H9 (cell line): ENCODE measurements around the gene ZNF14. TPM values are rescaled to one million over a fixed set of nuclear protein-coding genes. Genes with fewer than 3 reads are reported as not detected.
"Not testable (repeated sequence)": the region's sequence is repeated elsewhere in the genome, so short reads cannot be mapped to it uniquely, and the experiment has no call there.

ENCODE experiments used
- DNase-seq: peaks from one replicate; pipeline ENCODE4 v3.0.0-alpha.2; 2017
- H2AFZ ChIP-seq: one replicate; pipeline ENCODE4 v1.6.1; 2013; ENCODE audit warnings: mild to moderate bottlenecking, low read length, control low read depth, moderate library complexity
- H2AK5ac ChIP-seq: 2 replicates; pipeline ENCODE4 v1.6.1; 2013; ENCODE audit warnings: low read length, control low read depth, mixed read lengths; ENCODE audit not compliant: insufficient read length
- H2BK120ac ChIP-seq: one replicate; pipeline ENCODE4 v1.6.1; 2013; ENCODE audit warnings: low read depth, mild to moderate bottlenecking, low read length, control low read depth, inconsistent platforms; ENCODE audit not compliant: poor library complexity, severe bottlenecking
- H2BK12ac ChIP-seq: 2 replicates; pipeline ENCODE4 v1.6.1; 2013; ENCODE audit warnings: low read length, control low read depth, mixed read lengths, low read depth; ENCODE audit not compliant: insufficient read length
- H2BK15ac ChIP-seq: 2 replicates; pipeline ENCODE4 v1.6.1; 2013; ENCODE audit warnings: low read depth, low read length, control low read depth
- H2BK20ac ChIP-seq: one replicate; pipeline ENCODE4 v1.6.1; 2013; ENCODE audit warnings: low read depth, mild to moderate bottlenecking, low read length, control low read depth, inconsistent platforms; ENCODE audit not compliant: poor library complexity, severe bottlenecking
- H2BK5ac ChIP-seq: 2 replicates; pipeline ENCODE4 v1.6.1; 2013; ENCODE audit warnings: low read length, control low read depth, mixed read lengths; ENCODE audit not compliant: insufficient read length
- H3K14ac ChIP-seq: 2 replicates; pipeline ENCODE4 v1.6.1; 2013; ENCODE audit warnings: low read length, control low read depth; ENCODE audit not compliant: insufficient read depth
- H3K18ac ChIP-seq: 2 replicates; pipeline ENCODE4 v1.6.1; 2013; ENCODE audit warnings: low read depth, mild to moderate bottlenecking, mixed read lengths, low read length, control low read depth; ENCODE audit not compliant: insufficient read length
- H3K23ac ChIP-seq: 2 replicates; pipeline ENCODE4 v1.6.1; 2013; ENCODE audit warnings: low read length, control low read depth, mixed read lengths, low read depth; ENCODE audit not compliant: insufficient read length
- H3K23me2 ChIP-seq: 2 replicates; pipeline ENCODE4 v1.6.1; 2013; ENCODE audit warnings: low read depth, mild to moderate bottlenecking, mixed read lengths, low read length, control low read depth; ENCODE audit not compliant: insufficient read length, poor library complexity, severe bottlenecking
- H3K27ac ChIP-seq: 2 replicates; pipeline ENCODE4 v1.5.1; 2013; ENCODE audit warnings: low read length, control low read depth, mixed read lengths, low read depth; ENCODE audit not compliant: insufficient read length
- H3K27me3 ChIP-seq: 2 replicates; pipeline ENCODE4 v1.6.1; 2013; ENCODE audit warnings: low read length, control low read depth, inconsistent platforms; ENCODE audit not compliant: insufficient read depth
- H3K4ac ChIP-seq: 2 replicates; pipeline ENCODE4 v1.6.1; 2013; ENCODE audit warnings: low read depth, mild to moderate bottlenecking, control low read depth, inconsistent platforms, low read length, moderate library complexity
- H3K4me1 ChIP-seq: 2 replicates; pipeline ENCODE4 v1.6.1; 2013; ENCODE audit warnings: low read length, control low read depth, inconsistent platforms; ENCODE audit not compliant: insufficient read depth
- H3K4me2 ChIP-seq: 2 replicates; pipeline ENCODE4 v1.6.1; 2013; ENCODE audit warnings: low read length, control low read depth, mixed read lengths; ENCODE audit not compliant: insufficient read length, insufficient read depth
- H3K56ac ChIP-seq: 2 replicates; pipeline ENCODE4 v1.6.1; 2013; ENCODE audit warnings: low read depth, mild to moderate bottlenecking, mixed read lengths, low read length, control low read depth; ENCODE audit not compliant: insufficient read length
- H3K79me1 ChIP-seq: 2 replicates; pipeline ENCODE4 v1.6.1; 2013; ENCODE audit warnings: low read depth, mild to moderate bottlenecking, moderate library complexity, low read length, control low read depth, inconsistent platforms; ENCODE audit not compliant: insufficient read depth, poor library complexity, severe bottlenecking
- H3K79me2 ChIP-seq: 2 replicates; pipeline ENCODE4 v1.6.1; 2013; ENCODE audit warnings: low read length, control low read depth, inconsistent platforms; ENCODE audit not compliant: insufficient read depth
- H3K9ac ChIP-seq: 2 replicates; pipeline ENCODE4 v1.6.1; 2013; ENCODE audit warnings: low read length, control low read depth, mixed read lengths; ENCODE audit not compliant: insufficient read length; ENCODE audit errors: extremely low read depth
- H3K9me3 ChIP-seq: one replicate; pipeline ENCODE4 v1.6.1; 2013; ENCODE audit warnings: low read depth, low read length, inconsistent platforms; ENCODE audit not compliant: control insufficient read depth
- H3T11ph ChIP-seq: one replicate; pipeline ENCODE4 v1.6.1; 2013; ENCODE audit warnings: mild to moderate bottlenecking, low read length, control low read depth, inconsistent platforms
- H4K20me1 ChIP-seq: one replicate; pipeline ENCODE4 v1.6.1; 2013; ENCODE audit not compliant: control insufficient read depth, insufficient read length, insufficient read depth
- H4K5ac ChIP-seq: 2 replicates; pipeline ENCODE4 v1.6.1; 2013; ENCODE audit warnings: low read depth, mild to moderate bottlenecking, mixed read lengths, low read length, control low read depth; ENCODE audit not compliant: insufficient read length
- H4K8ac ChIP-seq: replicated peaks from 2 replicates; pipeline ENCODE4 v1.6.1; 2013; ENCODE audit warnings: low read length, control low read depth, mixed read lengths, low read depth; ENCODE audit not compliant: insufficient read length
- H4K91ac ChIP-seq: 2 replicates; pipeline ENCODE4 v1.6.1; 2013; ENCODE audit warnings: low read depth, mild to moderate bottlenecking, moderate library complexity, mixed read lengths, low read length, control low read depth; ENCODE audit not compliant: insufficient read length
- H3K27ac Mint-ChIP-seq, 3 experiments: 2 replicates in 2 of 3; 3 replicates in 1 of 3; pipeline ENCODE4 v1.8.0; 2020 to 2021; ENCODE audit warnings: mixed read lengths in 3 of 3, mild to moderate bottlenecking in 1 of 3, moderate library complexity in 1 of 3
- H3K27me3 Mint-ChIP-seq: 2 replicates; pipeline ENCODE4 v1.8.0; 2021; ENCODE audit warnings: low read depth, mild to moderate bottlenecking, moderate library complexity, mixed read lengths
- H3K36me3 Mint-ChIP-seq, 3 experiments: 2 replicates in 2 of 3; 3 replicates in 1 of 3; pipeline ENCODE4 v1.8.0; 2020 to 2021; ENCODE audit warnings: low read depth in 3 of 3, mixed read lengths in 3 of 3; ENCODE audit not compliant: insufficient read depth in 1 of 3
- H3K4me1 Mint-ChIP-seq, 2 experiments: 2 replicates each; pipeline ENCODE4 v1.8.0; 2020; ENCODE audit warnings: mixed read lengths in 2 of 2
- H3K4me3 Mint-ChIP-seq, 2 experiments: 2 replicates in 1 of 2; 3 replicates in 1 of 2; pipeline ENCODE4 v1.8.0; 2020 to 2021; ENCODE audit warnings: mild to moderate bottlenecking in 2 of 2, mixed read lengths in 2 of 2, moderate library complexity in 1 of 2
- H3K9me3 Mint-ChIP-seq, 2 experiments: 2 replicates in 1 of 2; 3 replicates in 1 of 2; pipeline ENCODE4 v1.8.0; 2020; ENCODE audit warnings: mild to moderate bottlenecking in 2 of 2, mixed read lengths in 2 of 2, moderate library complexity in 1 of 2
- CTCF ChIP-seq: fragments of 200-600 bp; sonication (generic); conservative IDR thresholded peaks from 3 replicates; pipeline ENCODE4 v1.8.0; 2021; ENCODE audit warnings: antibody characterized with exemption, mild to moderate bottlenecking
- WGBS: extraction: QIAGEN DNeasy Blood & Tissue Kit; methylation state at CpG from one replicate; pipeline ENCODE4 v1.1.7; 2013; ENCODE audit warnings: missing lambda C conversion rate, low lambda C conversion rate, mixed read lengths; ENCODE audit not compliant: insufficient read length; ENCODE audit errors: extremely low coverage; 5-methylcytosine and 5-hydroxymethylcytosine counted together
- total RNA-seq: library from RNA; stranded (reverse); gene quantifications from 2 replicates; pipeline ENCODE4 v1.2.1, GENCODE V29; 2021

The ZNF14 gene
- total RNA-seq, 1 experiment from 2014 or later, result 8.3 TPM

DNA sequence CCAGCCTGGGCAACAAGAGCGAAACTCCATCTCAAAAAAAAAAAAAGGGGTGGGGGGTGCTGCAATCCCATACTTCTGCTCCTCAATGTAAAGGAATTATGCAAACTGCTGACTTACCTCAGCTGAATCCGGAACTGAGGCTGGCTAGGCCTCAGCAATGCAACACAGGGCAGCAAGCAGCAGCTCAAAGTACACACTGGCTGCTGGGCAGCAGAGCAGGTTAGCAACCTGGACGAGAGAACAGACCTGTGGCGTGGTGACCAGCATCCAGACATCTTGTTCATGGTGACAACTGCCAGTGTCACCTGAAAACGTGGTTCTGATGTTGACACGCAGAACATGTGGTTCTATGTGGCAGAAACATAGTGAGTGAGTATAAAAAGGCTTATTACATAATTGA lies 28.1 kb downstream of the ZNF14 start:
- H3K27ac ChIP-seq, result no peak overlapping the region
- peaks cover 29% of the 10 kb centered on the region for H3K9me3 ChIP-seq
- no peaks in the 10 kb centered on the region for H3K27me3 ChIP-seq
- H2BK12ac ChIP-seq, result no peak overlapping the region
- H3K56ac ChIP-seq, result no peak overlapping the region
- no peak overlapping the region for H2BK15ac ChIP-seq
- no peaks in the 10 kb centered on the region for H3K79me2 ChIP-seq
- no peaks in the 10 kb centered on the region for H4K20me1 ChIP-seq
- no peak overlapping the region for H3K4me3 Mint-ChIP-seq
- no peak overlapping the region for H4K5ac ChIP-seq
- H2AFZ ChIP-seq, result no peak overlapping the region
- H3K9me3 Mint-ChIP-seq, result peaks cover 68 to 82% of the 10 kb centered on the region in 2 experiments
- no peak overlapping the region for H3K9ac ChIP-seq
- H3K23ac ChIP-seq, result no peak overlapping the region
- H3K14ac ChIP-seq, result no peak overlapping the region; the same call in 1 of the 2 replicates
- no peak overlapping the region for H3K4me2 ChIP-seq
- no peak overlapping the region for H2BK20ac ChIP-seq
- H3K18ac ChIP-seq, result no peak overlapping the region
- no peak overlapping the region for H3K4ac ChIP-seq
- H4K8ac ChIP-seq, result no peak overlapping the region
- H3K4me1 ChIP-seq, result no peaks in the 10 kb centered on the region
- no peaks in the 10 kb centered on the region for H3K4me1 Mint-ChIP-seq
- H4K91ac ChIP-seq, result no peak overlapping the region
- no CpG with 5 or more reads among the region's 6 CpGs for WGBS
- no peak for TF ChIP-seq CTCF
- peaks cover 3% of the 10 kb centered on the region for H3K27me3 Mint-ChIP-seq
- H2BK120ac ChIP-seq, result no peak overlapping the region
- H3K79me1 ChIP-seq, result no peaks in the 10 kb centered on the region
- H3K36me3 Mint-ChIP-seq, result peaks cover 58 to 65% (median 60%) of the 10 kb centered on the region in 3 experiments
- no peak overlapping the region for H2BK5ac ChIP-seq
- no peaks in the 10 kb centered on the region for H3K23me2 ChIP-seq
- H3K27ac Mint-ChIP-seq, result no peak overlapping the region
- no peak overlapping the region for H3T11ph ChIP-seq
- no peak overlapping the region for H2AK5ac ChIP-seq
- no peak for DNase-seq

DNA sequence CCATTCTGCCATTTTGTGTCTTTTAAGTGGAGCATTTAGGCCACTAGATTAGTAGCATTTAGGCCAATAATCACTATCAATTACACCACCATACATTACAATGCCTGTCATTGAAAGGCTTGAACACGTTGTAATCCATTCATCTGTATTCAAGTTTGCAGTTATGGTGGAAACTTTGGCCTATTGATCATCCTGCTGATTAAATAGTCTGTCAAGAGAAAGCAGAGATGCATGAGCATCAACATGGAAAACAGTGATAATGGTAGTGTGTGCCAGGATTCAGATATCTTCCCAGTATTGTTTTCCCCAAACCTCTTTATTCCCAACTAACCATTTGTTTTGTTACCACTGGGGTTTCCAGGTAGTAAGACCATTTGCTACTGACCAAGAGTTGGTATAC lies 32.4 kb downstream of the ZNF14 start:
- H2BK12ac ChIP-seq, H4K91ac ChIP-seq, H3K4me3 Mint-ChIP-seq, H3K27ac ChIP-seq, H2BK120ac ChIP-seq, H2AK5ac ChIP-seq, H4K8ac ChIP-seq, H3K79me1 ChIP-seq, H2BK15ac ChIP-seq, H3K9ac ChIP-seq, H3T11ph ChIP-seq, H3K56ac ChIP-seq, H3K27ac Mint-ChIP-seq, H3K4ac ChIP-seq, H4K20me1 ChIP-seq, DNase-seq, H3K23ac ChIP-seq, H3K4me1 Mint-ChIP-seq, H3K4me1 ChIP-seq, H3K27me3 Mint-ChIP-seq, H2AFZ ChIP-seq, H2BK20ac ChIP-seq, H3K79me2 ChIP-seq, H3K18ac ChIP-seq, H3K14ac ChIP-seq, H2BK5ac ChIP-seq, H3K27me3 ChIP-seq, H3K9me3 ChIP-seq, H4K5ac ChIP-seq, H3K23me2 ChIP-seq, H3K4me2 ChIP-seq: not testable (repeated sequence)
- whole genome bisulfite sequencing, result no CpG with 5 or more reads among the region's 1 CpG
- H3K36me3 Mint-ChIP-seq, result peaks cover 22 to 38% (median 31%) of the 10 kb centered on the region in 3 experiments
- H3K9me3 Mint-ChIP-seq, result peaks cover 32 to 47% of the 10 kb centered on the region in 2 experiments
